ENCODE results near the gene TMBIM1.
A peak's percentile ranks its signal among the peaks of the same experiment; 100 is the strongest.

TMBIM1 gene, protein sequence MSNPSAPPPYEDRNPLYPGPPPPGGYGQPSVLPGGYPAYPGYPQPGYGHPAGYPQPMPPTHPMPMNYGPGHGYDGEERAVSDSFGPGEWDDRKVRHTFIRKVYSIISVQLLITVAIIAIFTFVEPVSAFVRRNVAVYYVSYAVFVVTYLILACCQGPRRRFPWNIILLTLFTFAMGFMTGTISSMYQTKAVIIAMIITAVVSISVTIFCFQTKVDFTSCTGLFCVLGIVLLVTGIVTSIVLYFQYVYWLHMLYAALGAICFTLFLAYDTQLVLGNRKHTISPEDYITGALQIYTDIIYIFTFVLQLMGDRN

DNA sequence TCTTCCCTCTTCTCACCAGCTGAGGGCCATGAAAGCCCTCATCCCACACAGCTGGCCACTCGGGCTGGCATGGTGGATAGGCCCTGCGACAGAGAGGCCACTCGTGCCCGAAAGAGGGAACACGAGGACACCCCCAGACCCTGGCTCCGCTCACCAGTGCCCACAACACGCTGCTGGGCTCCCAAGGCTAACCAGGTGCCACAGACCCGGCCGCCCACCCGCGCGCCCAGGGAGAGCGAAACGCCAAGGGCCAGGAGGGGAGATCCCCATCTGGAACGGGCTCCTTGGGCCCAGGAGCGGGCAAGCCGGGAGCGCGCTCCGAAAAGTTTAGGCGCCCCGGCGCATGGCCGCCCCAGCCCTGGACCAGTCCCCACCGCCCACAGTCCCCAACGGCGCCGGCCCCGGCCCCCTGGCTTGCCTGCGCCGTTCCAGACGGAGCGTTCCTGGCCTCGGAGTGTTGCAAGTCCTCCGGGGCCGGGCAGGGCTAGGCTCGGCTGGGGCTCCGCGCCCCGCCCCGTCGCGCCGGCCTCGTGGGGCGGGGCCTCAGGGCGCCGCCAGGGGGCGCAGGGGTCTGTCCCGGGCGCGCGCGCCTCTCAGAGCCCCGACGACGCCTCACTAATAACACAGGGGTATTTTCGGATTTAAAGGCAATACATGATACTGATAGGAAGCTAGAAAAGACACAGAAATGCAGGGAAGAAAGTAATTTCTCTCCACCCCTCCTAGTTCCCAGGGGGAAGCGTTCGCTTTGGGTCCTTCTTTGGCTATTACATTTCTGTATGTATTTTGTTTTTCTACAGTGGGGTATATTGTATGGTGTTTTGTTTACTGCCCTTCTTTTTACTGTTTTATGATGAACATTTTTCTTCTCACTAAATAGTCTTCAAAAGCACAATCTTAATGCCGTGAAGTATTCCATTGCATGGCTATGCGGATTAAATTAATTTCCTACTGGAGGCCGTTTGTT, at the start of gene TMBIM1:
TSS of gene TMBIM1 (minus strand) at position 456 of the 967 bp plus-strand sequence. CDS start 10,362 bp downstream, outside the sequence.
- no peak for DNase-seq (ENCODE audit: low read depth)

DNA sequence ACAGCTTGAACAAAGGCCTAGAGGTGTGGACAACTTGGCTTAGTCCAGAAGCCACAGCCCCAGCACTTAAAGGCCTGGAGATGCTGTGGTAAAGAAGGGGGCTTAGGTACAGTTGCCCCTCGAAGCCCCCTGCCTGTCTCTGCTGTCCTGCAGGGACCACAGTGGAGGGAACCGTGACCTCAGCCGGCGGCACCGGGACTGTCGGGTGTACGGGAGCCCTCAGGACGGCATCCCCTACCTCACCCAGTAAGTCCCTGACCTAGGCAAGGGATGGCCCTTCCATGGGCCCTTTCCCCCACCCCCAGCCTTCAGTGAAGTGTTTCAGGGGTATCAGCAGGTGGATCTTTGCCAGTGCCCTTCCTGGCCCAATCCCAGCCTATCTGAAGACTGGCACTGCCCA, 49.1 kb upstream of the TMBIM1 start:
- no peak for DNase-seq (ENCODE audit: low read depth)

DNA sequence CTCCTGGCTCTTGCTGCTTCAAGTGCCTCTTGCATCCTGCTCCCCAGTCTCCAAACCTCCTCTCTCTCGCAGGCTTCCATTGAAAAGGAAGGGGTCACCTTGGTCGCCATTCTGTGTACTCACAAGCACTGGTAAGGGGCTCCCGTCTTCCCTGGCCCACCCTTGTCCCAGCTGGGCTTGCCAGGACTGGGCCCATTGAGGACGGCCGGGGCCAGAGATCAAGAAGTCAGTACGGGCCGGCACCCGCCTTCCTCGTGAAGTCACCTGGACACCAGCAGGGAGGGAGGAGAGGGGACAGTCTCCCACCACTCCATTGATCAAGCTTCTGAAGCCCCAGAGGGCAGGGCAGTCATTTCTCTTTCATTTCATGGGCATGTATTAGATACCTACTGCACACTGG, 48.4 kb upstream of the TMBIM1 start:
- DNase-seq (ENCODE audit: low read depth), result no peak

DNA sequence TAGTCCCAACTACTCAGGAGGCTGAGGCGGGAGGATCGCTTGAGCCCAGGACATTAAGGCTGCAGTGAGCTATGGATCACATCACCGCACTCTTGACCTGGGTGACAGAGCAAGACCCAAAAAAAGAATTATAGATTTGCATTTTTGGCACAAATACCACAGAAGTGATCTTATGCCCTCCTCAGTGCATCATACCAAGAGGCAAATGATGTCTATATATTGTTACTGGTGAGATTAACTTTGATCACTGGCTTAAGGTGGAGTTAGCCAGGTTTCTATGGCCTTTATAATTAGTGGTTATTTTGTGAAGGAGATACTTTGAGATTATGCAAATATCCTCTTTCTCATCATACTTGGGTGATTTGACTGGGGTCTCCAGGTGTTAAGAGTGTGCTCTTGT, 42.2 kb upstream of the TMBIM1 start:
- DNase-seq (ENCODE audit: low read depth), result no peak

DNA sequence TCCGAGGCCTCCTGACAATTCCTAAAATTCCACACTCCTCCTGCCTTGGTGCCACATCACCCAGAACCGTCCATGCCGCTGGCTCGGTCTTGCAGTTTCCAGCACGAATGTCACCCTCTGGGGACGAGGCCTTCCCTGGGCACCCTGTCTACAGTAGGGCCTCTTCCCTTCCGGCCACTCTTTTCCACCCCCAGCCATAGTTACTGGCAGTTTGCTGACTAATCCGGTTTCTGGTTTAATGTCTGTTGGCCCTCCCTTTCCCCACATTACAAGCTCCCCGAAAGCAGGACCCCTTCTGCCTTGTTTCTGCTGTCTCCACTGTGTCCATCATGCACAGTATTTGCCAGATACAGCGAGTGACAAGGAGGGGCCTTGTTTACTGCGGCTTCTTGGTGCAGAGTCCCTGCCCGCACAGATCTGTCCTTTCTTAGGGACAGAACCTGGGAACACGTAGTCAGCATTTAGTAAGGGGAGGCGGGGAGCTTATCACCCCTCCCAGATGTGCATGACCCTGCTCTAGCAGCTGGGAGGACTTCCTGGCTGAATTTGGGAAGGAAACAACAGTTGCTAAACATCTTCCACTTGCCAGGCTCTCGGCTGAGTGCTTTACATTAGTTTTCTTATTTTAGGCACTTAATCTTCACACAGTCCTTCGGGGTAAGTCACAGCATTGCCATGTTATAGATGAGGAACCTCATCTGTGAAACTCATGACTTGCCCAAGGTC, 40.8 kb upstream of the TMBIM1 start:
- no peak for DNase-seq (ENCODE audit: low read depth)

DNA sequence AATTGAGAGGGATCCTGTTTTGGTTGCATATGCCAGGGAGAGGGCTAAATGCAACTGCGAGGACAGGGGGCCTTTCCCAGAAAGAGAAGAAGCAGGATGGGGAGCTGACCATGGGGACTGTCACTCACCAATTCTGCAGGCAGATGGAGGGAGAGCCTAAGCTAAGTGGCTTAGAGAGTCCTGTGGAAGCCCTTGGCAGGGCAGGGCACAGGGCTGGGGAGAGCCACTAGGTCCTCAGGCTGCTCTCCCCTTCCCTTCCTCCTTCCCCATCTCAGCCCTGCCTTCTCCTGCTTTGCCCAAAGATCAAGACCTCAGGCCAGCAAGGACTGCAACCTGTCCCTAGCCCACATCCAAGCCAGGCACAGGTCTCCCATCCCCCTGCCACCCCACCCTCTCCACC, 40.0 kb upstream of the TMBIM1 start:
- no peak for DNase-seq (ENCODE audit: low read depth)

DNA sequence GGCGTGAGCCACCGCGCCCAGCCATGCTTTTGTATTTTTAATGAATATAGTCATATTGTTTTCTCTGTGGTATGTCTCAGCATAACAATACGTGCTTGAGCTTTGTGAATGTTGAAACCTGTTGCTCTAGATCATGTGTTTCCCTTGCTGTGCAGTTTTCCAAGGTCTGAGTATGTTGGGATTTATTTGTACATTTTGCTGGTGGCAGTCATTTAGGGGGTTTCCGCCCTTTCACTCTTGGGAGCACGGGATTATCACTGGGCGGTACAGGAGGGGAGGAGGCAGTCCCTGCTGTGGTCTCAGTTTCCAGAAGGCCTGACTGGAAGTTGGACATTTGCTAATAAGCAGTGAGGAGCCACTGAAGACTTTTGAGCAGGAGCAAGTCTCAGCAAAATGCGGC, 39.4 kb upstream of the TMBIM1 start:
- DNase-seq (ENCODE audit: low read depth), result no peak

DNA sequence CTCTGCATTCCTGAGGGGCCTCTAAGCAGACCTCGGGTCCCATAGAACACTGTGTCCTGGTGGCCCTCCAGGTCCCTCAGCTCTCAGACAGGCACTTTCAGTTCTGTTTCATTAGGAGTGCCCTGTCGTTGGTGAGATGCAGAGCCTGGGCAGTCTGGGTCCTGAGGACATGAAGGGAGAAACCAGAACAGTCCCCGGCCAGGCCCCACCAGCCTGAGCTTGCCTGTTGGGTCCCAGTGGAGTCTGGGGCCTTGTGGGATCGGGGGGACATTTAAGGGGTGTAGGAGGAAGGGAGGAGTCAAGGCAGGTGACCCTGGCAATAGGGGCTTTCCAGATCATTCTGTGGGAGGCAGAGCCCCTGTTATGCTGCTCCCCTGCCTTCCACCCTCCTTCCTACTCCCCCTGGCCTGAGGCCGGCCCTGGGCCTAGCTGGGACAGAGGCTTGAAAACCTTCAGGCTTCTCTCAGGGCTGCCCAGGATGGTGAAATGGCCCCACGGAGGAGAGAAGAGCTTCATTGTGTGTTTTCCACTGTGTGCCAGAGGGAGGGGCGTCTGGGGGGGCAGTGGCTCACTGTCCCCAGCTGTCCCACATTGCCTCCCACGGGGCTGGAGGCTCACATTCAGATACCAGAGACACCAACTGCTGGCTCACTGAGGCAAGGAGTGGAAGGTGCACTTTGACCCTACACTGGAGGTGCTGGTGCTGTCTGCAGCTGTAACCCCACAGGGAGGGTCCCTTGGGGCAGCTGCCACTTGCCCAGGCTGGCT, 37.7 kb upstream of the TMBIM1 start:
- DNase-seq (ENCODE audit: low read depth), result no peak

DNA sequence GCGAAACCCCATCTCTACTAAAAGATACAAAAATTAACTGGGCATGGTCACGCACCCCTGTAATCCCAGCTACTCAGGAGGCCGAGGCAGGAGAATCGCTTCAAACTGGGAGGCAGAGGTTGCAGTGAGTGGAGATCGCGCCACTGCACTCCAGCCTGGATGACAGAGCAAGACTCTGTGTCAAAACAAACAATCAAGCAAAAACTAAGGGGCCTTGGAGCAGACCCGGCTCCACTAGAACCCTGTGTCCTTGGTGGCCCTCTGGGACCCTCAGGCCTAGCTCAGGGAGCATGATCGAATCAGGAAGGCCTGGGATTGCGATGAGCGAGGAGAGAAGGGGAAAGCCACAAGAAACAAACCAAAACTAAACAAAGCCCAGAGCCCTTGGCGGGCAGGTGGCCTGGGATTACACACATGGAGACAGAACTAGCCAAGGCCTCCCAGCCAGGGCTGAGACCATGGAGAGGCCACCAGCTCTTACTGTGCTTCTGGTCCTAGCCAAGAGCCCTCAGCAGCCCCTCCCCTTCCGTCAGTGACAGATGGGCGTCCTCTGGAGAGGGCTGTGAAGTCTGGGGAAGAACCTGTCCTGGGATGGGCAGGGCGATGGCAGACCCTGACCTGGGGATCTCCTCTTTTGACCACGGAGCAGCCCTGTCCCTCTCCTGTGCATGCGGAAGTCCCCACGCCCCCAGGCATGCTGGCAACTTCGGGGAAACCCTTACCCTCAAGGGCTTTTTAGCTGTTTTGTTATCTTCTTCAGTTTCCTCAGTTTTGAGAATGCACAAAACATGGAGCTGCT, 36.9 kb upstream of the TMBIM1 start:
- no peak for DNase-seq (ENCODE audit: low read depth)

DNA sequence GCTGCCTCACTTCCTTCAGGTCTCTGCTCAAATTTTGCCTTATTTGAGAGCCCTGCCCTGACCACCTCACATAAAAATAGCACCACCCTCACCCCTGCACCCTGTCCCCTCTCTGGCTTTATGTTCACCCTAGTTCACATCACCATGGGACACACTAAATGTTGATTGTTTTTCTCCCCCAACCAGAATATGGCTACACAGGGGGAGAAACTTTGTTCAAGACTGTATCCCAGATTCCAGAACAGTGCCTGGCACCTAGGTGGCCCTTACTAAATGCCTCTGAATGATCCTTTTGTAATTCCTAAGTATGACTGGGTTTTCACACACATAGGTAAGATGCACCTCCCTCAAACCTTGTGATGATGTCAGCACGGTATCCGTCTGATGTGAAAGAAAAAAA, 36.0 kb upstream of the TMBIM1 start:
- no peak for DNase-seq (ENCODE audit: low read depth)

DNA sequence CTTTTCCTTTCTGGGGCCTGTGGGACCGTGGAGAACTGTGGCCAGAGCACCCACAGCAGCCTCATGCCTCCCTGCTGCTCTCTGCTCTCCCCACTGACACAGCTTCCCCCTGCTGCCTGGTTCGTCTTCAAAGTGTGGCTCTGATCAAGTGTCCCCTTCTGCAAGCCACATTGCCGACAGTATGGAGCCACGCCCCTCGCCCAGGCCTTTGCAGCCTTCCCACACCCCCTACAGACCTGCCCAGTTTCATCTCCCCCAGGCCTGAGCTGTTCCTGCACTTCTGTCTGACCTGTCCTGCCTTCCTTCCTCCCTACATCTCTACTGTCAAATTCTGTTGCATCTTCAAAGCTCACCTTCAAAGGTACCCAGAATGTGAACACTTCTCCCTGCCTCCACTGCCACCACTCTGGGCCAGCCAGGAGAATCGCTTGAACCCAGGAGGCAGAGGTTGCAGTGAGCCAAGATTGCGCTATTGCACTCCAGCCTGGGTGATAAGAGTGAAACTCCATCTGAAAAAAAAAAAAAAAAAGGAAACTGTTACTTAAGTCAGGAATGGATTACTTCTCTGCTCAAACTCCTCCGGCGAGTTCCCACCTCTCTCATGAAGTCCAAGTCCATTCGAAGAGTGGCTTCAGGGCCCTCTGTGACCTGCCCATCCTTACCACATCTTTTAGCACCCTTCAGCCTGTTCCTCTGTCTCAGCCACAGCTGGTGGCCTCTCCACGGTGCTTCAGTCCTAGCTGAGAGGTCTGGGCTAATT, 35.3 kb upstream of the TMBIM1 start:
- DNase-seq (ENCODE audit: low read depth), result no peak

DNA sequence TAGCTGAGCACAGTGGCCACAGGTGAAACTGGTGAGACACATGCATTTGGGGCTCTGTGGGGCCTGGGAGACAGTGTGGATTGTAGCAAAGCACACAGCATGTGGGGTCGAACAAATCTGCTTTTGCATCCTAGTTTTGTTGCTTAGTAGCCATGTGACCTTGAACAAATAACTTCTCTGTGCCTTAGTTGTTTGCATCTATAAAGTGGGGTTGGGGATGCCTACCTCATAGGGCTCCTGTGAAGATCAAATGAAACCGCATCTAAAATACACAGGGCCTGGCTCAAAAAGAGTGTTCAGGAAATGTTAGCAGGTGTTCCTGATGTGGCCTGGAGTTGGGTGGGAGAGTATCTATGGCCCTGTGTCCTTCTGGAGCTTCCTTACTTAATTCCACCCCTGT, 34.0 kb upstream of the TMBIM1 start:
- DNase-seq (ENCODE audit: low read depth), result no peak

DNA sequence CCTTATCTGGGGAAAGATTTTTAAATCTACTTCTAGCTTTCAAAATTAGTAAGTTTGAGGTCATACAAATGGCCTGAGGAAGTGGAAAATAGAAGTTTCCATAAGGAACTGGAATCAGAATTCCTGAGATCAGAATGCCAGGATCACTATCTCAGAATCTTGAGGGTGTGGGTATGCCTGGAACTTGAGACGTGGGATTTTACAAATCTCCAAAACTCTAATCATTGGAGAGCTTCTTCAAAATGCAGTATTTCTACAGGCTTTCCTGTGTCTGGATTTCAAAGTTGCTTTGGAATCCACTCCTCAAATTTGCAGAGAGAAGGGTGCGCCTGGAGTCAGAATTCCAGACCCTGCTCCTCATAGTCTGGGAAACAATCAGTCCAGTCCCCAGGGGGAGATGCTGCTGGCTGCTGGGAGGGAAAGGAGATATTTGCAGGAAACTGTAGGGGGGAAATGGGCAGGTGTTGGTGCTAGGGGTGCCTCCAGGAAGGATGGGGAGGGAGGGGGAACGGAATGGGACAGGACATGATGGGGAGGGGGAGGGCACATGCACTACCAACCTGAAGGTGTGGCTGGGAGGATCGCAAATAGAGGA, 33.4 kb upstream of the TMBIM1 start:
- DNase-seq (ENCODE audit: low read depth), result no peak

DNA sequence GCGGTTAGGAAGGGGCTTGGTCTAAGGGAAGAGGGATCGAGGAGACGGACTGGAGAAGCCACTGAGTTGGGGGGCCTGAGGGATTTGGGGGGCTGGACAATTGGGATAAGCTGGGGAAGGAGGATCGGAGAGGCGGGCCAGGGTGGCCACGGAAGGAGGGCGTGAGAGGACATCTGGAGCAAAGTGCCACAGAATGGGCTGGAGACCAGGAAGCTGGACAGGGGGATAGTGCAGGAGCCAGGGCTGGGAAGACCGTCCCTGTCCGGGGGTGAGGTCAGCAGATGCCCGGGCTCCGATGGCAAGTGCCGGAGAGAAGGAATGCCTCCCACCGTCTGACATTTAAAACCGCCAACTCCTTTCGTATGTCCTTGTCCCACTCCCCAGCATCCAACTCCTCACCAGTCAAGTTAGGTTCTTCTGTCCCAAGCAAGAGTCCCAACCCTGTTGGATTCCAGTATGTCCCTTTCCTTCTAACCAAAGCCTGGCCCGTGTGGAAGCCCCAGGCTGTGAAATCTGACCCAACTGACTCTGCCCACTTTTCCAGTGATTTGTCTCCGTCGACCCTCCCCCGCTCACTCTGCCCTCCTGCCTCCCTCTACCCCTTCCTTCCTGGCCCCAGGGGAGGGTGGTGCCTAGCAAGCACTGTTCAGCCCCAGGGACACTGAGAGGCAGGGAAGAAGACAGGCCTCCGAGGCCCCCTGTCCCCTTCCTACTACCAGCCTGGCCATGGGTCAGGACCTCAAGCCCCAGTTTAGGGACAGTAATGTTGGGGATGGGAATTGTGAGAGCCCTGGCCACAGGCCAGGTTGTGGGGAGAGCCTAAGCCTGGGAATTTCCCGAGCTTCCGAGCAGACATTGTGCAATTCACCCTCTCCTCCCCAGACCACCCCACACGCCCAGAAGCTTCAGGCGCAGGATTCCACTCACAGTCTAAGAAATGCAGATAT, 31.5 kb upstream of the TMBIM1 start:
- DNase-seq (ENCODE audit: low read depth), result no peak

DNA sequence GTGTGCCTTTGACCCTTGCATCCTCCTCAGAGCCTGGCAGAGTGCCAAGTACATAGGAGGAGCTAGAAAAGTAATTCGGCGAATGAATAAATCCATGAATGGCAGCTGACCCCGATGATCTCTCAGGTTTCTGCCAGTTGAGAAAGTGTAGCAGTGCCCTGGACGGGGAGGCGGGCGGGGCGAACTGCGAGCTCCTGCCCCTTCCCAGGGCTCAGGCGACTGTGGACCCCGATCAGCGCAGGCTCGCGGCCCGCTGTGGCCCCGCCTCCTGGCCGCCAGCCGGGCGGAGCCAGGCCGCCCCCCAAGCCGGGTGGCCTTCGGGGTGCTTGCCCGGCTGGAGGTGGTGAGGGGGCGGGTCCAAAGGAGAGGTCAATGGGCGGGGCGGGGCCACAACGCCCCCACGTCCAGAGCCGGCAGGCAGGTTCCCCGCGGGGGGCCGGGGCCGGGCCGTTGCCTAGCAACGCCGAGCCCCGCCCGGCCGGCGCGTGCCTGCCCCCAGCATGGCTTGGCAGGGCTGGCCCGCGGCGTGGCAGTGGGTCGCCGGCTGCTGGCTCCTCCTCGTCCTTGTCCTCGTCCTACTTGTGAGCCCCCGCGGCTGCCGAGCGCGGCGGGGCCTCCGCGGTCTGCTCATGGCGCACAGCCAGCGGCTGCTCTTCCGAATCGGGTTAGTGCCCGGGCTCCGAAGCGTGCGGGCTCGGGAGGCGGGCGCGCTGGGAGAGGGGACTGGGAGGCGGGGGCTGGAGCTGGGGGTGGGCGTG, 30.6 kb upstream of the TMBIM1 start:
- DNase-seq (ENCODE audit: low read depth), result peak; percentile 57

DNA sequence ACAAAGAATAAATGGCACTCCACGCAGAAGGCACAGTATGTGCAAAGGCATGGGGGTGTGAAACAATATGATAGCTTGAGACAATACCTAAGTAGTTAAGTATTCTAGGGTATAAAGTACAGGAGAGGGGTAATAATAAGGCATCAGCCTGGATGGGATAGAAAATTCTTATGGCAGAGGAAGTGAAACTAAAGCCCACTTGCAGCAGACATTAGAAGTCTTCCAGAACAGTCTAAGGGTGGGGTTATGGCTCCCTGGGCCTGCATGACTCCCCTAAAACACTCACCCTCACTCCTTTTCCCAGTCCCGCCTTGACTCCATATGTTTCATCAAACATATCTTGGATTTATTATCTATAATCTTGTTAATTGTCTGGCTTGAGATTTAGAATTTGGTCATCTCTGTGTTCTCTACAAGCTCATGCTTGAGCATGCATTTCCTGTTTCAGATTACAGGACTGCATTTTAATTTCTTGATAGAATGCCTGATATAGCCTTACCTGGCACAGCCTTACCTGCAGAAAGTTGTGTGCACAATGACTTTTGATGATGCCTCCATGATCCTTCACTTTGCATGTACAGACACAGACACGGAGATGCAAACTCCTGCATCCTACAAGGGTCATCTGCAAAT, 28.5 kb upstream of the TMBIM1 start:
- DNase-seq (ENCODE audit: low read depth), result no peak

DNA sequence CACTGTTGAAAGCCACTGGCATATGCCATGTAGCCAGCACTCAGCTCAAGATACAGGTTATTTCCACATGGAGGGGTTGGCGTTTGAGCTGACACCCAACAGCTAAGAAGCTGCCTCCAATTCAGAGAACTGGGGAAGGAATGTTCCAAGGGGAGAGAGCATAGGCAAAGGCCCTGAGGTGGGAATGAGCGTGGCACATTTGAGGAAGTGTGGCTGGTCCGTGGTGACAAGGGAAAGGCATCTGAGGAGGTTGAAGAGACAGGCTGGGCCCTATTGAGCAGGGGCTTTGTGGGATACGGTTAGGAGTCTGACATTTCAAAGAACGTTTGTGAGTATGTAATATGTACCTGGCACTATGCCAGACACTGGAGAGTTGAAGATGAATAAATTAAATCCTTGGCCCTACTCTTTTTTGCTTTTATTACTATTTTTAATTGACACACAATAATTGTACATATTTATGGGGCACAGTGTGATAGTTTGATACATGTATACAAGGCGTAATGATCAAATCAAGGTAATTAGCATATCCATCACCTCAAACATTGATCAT, 27.6 kb upstream of the TMBIM1 start:
- DNase-seq (ENCODE audit: low read depth), result no peak

Data from fibroblast of the conjunctiva (primary cell).